Gastroesophageal sphincter (tissue), 4 donors: ENCODE data around the gene SLC2A13. TPM values are rescaled to one million over a fixed set of nuclear protein-coding genes. Genes with fewer than 3 reads are reported as not detected.

Source experiments
- ATAC-seq: fragments of 150-250 bp; one replicate; pipeline ENCODE4 v1.9.1; 2016; ENCODE audit warnings: mild to moderate bottlenecking, moderate library complexity
- H3K27ac ChIP-seq, 4 donors: fragments of 200-600 bp; sonication (generic) in 3 of 4; 1 replicate in 3 of 4; 2 replicates in 1 of 4; pipeline ENCODE4 v1.5.1; 2016 to 2019
- H3K27me3 ChIP-seq: fragments of 200-600 bp; sonication (generic); one replicate; pipeline ENCODE4 v1.5.1; 2019
- H3K36me3 ChIP-seq, 2 donors: fragments of 200-600 bp; sonication (generic); one replicate each; pipeline ENCODE4 v1.5.1; 2019; ENCODE audit warnings: control low read depth in 1 of 2
- H3K4me1 ChIP-seq, 3 donors: fragments of 200-600 bp; sonication (generic); 1 replicate in 2 of 3; 2 replicates in 1 of 3; pipeline ENCODE4 v1.5.1; 2016 to 2019; ENCODE audit warnings: control low read depth in 2 of 3
- H3K4me3 ChIP-seq, 2 donors: fragments of 200-600 bp; sonication (generic); one replicate each; pipeline ENCODE4 v1.5.1; 2019; ENCODE audit warnings: mild to moderate bottlenecking in 1 of 2, moderate library complexity in 1 of 2
- H3K9me3 ChIP-seq, 3 donors: fragments of 200-600 bp; sonication (generic); one replicate each; pipeline ENCODE4 v1.5.1; 2017 to 2019; ENCODE audit warnings: control low read depth in 2 of 3
- CTCF ChIP-seq, 4 experiments: fragments of 200-600 bp in 2 of 4; fragments of 450-650 bp in 2 of 4; sonication (generic) in 1 of 4; IDR thresholded peaks; one replicate each; pipeline ENCODE4 v1.5.1; 2017 to 2019; ENCODE audit warnings: antibody characterized with exemption in 4 of 4, mild to moderate bottlenecking in 2 of 4, moderate library complexity in 2 of 4
- EP300 ChIP-seq: sonication (generic); formaldehyde crosslinking; IDR thresholded peaks from one replicate; pipeline ENCODE4 v1.6.1; 2017; ENCODE audit warnings: antibody characterized with exemption, mild to moderate bottlenecking
- POLR2A ChIP-seq, 2 donors: fragments of 450-650 bp; IDR thresholded peaks; one replicate each; pipeline ENCODE4 v1.6.1; 2017; ENCODE audit warnings: antibody characterized with exemption in 2 of 2, mild to moderate bottlenecking in 2 of 2, moderate library complexity in 1 of 2
- POLR2AphosphoS5 ChIP-seq: sonication (generic); formaldehyde crosslinking; IDR thresholded peaks from one replicate; pipeline ENCODE4 v1.6.1; 2017; ENCODE audit warnings: antibody characterized with exemption
- WGBS, 2 donors: methylation state at CpG; one replicate each; pipeline ENCODE4 v1.1.5; 2018; ENCODE audit warnings: low coverage in 1 of 2; 5-methylcytosine and 5-hydroxymethylcytosine counted together
- total RNA-seq, 4 donors: library from RNA; depleted of rRNA; stranded (reverse); fragments of >200 nt; gene quantifications; one replicate each; pipeline ENCODE4 v1.1.0, GENCODE V29; 2016

Gene SLC2A13
- total RNA-seq, 4 donors from 2014 or later = 20.4 to 38.3 (median 22.3) TPM

GRCh38 chr12:40138526-40138925, 32.6 kb upstream of the SLC2A13 start:
- no peaks in the 10 kb centered on the region for H3K36me3 ChIP-seq
- WGBS, 2 donors = 96 to 100% methylated on average over 1 to 2 of the region's 2 CpGs
- no peaks in the 10 kb centered on the region for H3K27me3 ChIP-seq
- no peak for ATAC-seq
- H3K9me3 ChIP-seq = no peaks in the 10 kb centered on the region
- no peak overlapping the region for H3K27ac ChIP-seq
- no peak overlapping the region for H3K4me3 ChIP-seq
- TF ChIP-seq CTCF (IDR thresholded peaks at IDR 0.05) = no peak
- H3K4me1 ChIP-seq = no peaks in the 10 kb centered on the region

GRCh38 chr12:40137252-40137651, 31.4 kb upstream of the SLC2A13 start:
- Histone ChIP-seq H3K4me1 (no peaks in the 10 kb centered on the region), H3K27ac (no peak overlapping the region), H3K36me3 (no peaks in the 10 kb centered on the region), H3K27me3 (no peaks in the 10 kb centered on the region), H3K4me3 (no peak overlapping the region), H3K9me3 (no peaks in the 10 kb centered on the region)
- WGBS, 2 donors = 53 to 69% methylated on average over 2 to 3 of the region's 3 CpGs
- no peak for TF ChIP-seq POLR2AphosphoS5
- no peak for TF ChIP-seq POLR2A (IDR thresholded peaks at IDR 0.05)
- no peak for TF ChIP-seq CTCF (IDR thresholded peaks at IDR 0.05)
- TF ChIP-seq EP300 = no peak
- no peak for ATAC-seq

- Histone ChIP-seq H3K27ac (no peak overlapping the region), H3K27me3 (no peaks in the 10 kb centered on the region), H3K36me3 (no peaks in the 10 kb centered on the region), H3K4me3 (no peak overlapping the region), H3K9me3 (no peaks in the 10 kb centered on the region), H3K4me1 (no peaks in the 10 kb centered on the region)
- no peak for ATAC-seq
- TF ChIP-seq POLR2A (IDR thresholded peaks at IDR 0.05) = no peak
- TF ChIP-seq POLR2AphosphoS5 = no peak
- no peak for TF ChIP-seq EP300
- no peak for TF ChIP-seq CTCF (IDR thresholded peaks at IDR 0.05)
These were observed 21.5 kb upstream of the SLC2A13 start for GRCh38 chr12:40127408-40127807.

GRCh38 chr12:40123496-40123895, 17.6 kb upstream of the SLC2A13 start:
- ATAC-seq = no peak
- WGBS, 2 donors = 100% methylated on average over 1 of the region's 1 CpG
- no peak for TF ChIP-seq POLR2AphosphoS5
- TF ChIP-seq EP300 = no peak
- TF ChIP-seq CTCF (IDR thresholded peaks at IDR 0.05) = no peak
- no peak for TF ChIP-seq POLR2A (IDR thresholded peaks at IDR 0.05)
- Histone ChIP-seq H3K36me3 (no peaks in the 10 kb centered on the region), H3K27ac (no peak overlapping the region), H3K4me1 (no peaks in the 10 kb centered on the region), H3K4me3 (no peak overlapping the region), H3K27me3 (no peaks in the 10 kb centered on the region), H3K9me3 (no peaks in the 10 kb centered on the region)

- Histone ChIP-seq H3K36me3 (no peaks in the 10 kb centered on the region), H3K4me3 (no peak overlapping the region), H3K4me1 (no peaks in the 10 kb centered on the region), H3K27ac (no peak overlapping the region), H3K27me3 (no peaks in the 10 kb centered on the region), H3K9me3 (no peaks in the 10 kb centered on the region)
- WGBS, 2 donors = 38 to 83% methylated on average over 1 of the region's 1 CpG
- ATAC-seq = no peak
- no peak for TF ChIP-seq CTCF (IDR thresholded peaks at IDR 0.05)
- TF ChIP-seq EP300 = no peak
- no peak for TF ChIP-seq POLR2A (IDR thresholded peaks at IDR 0.05)
- no peak for TF ChIP-seq POLR2AphosphoS5
These were observed 17.0 kb upstream of the SLC2A13 start for GRCh38 chr12:40122842-40123241.
